Measurements from ENCODE around the gene MYO5C. TPM values are rescaled to one million over a fixed set of nuclear protein-coding genes. Genes with fewer than 3 reads are reported as not detected.
A peak's percentile ranks its signal among the peaks of the same experiment; 100 is the strongest.
"Not testable (repeated sequence)": the region's sequence is repeated elsewhere in the genome, so short reads cannot be mapped to it uniquely, and the experiment has no call there.

MYO5C gene
- total RNA-seq, 1 donor from 2014 or later: 3.4 TPM

GRCh38 chr15:52309154-52309548 is 13.5 kb upstream of the MYO5C start:
- intact Hi-C loops (cut with DNase I): no loop called here
- no peak for DNase-seq (ENCODE audit: missing footprints)
- ATAC-seq: peak; percentile 46

- intact Hi-C loops (cut with DNase I): no loop called here
- ATAC-seq (no peak), DNase-seq (ENCODE audit: missing footprints) (no peak)
Observed at GRCh38 chr15:52308446-52309153, 13.0 kb upstream of the MYO5C start.

GRCh38 chr15:52307847-52308246 is 12.2 kb upstream of the MYO5C start:
- ATAC-seq (no peak), DNase-seq (ENCODE audit: missing footprints) (no peak)
- intact Hi-C loops (cut with DNase I): no loop called here

- intact Hi-C loops (cut with DNase I): no loop called here
- no peak for DNase-seq (ENCODE audit: missing footprints)
- no peak for ATAC-seq
Observed at GRCh38 chr15:52306270-52306669, 10.7 kb upstream of the MYO5C start.

GRCh38 chr15:52303093-52303772 is 7.6 kb upstream of the MYO5C start:
- intact Hi-C loops (cut with DNase I): no loop called here
- no peak for ATAC-seq
- DNase-seq (ENCODE audit: missing footprints): no peak

- intact Hi-C loops (cut with DNase I): no loop called here
- no peak for ATAC-seq
- no peak for DNase-seq (ENCODE audit: missing footprints)
Observed at GRCh38 chr15:52301265-52301847, 5.8 kb upstream of the MYO5C start.

- ATAC-seq (no peak), DNase-seq (ENCODE audit: missing footprints) (no peak)
- intact Hi-C loops (cut with DNase I): loop anchor here (5.0 kb wide), 1 partner anchor 33 kb away; no protein-coding TSS in a partner anchor
Observed at GRCh38 chr15:52294881-52295420, 653 bp downstream of the MYO5C start.

GRCh38 chr15:52292780-52293392 is 2.7 kb downstream of the MYO5C start:
- intact Hi-C loops (cut with DNase I): no loop called here
- DNase-seq (ENCODE audit: missing footprints) (no peak), ATAC-seq (no peak)

GRCh38 chr15:52291204-52291603 is 4.4 kb downstream of the MYO5C start:
- no peak for ATAC-seq
- intact Hi-C loops (cut with DNase I): no loop called here

GRCh38 chr15:52290800-52291199 is 4.8 kb downstream of the MYO5C start:
- intact Hi-C loops (cut with DNase I): no loop called here
- ATAC-seq (no peak), DNase-seq (ENCODE audit: missing footprints) (no peak)

More at GRCh38 chr15:52291204-52291603, 4.4 kb downstream of the MYO5C start:
- no peak for DNase-seq (ENCODE audit: missing footprints)

GRCh38 chr15:52290329-52290728 is 5.3 kb downstream of the MYO5C start:
- intact Hi-C loops (cut with DNase I): no loop called here
- DNase-seq (ENCODE audit: missing footprints): no peak
- no peak for ATAC-seq

GRCh38 chr15:52289629-52290081 is 5.9 kb downstream of the MYO5C start:
- no peak for DNase-seq (ENCODE audit: missing footprints)
- intact Hi-C loops (cut with DNase I): no loop called here
- no peak for ATAC-seq

- ATAC-seq (no peak), DNase-seq (ENCODE audit: missing footprints) (no peak)
- intact Hi-C loops (cut with DNase I): no loop called here
Observed at GRCh38 chr15:52288986-52289385, 6.6 kb downstream of the MYO5C start.

- intact Hi-C loops (cut with DNase I): no loop called here
- DNase-seq (ENCODE audit: missing footprints): no peak
- peak; percentile 5 for ATAC-seq
Observed at GRCh38 chr15:52288051-52288942, 7.3 kb downstream of the MYO5C start.

- no peak for DNase-seq (ENCODE audit: missing footprints)
- no peak for ATAC-seq
- intact Hi-C loops (cut with DNase I): no loop called here
Observed at GRCh38 chr15:52287114-52287513, 8.5 kb downstream of the MYO5C start.

GRCh38 chr15:52285941-52286340 is 9.7 kb downstream of the MYO5C start:
- DNase-seq (ENCODE audit: missing footprints); intact Hi-C loops (cut with DNase I); ATAC-seq: not testable (repeated sequence)

GRCh38 chr15:52284164-52284563 is 11.4 kb downstream of the MYO5C start:
- ATAC-seq: no peak
- no peak for DNase-seq (ENCODE audit: missing footprints)
- intact Hi-C loops (cut with DNase I): no loop called here

GRCh38 chr15:52283281-52283680 is 12.3 kb downstream of the MYO5C start:
- DNase-seq (ENCODE audit: missing footprints) (no peak), ATAC-seq (no peak)
- intact Hi-C loops (cut with DNase I): no loop called here
